HG03045 (cell line): ENCODE results near the gene ETHE1.

ENCODE experiments used
- ATAC-seq: cut with Tn5 transposase; IDR thresholded peaks from one replicate; pipeline ENCODE4 v1.9.1; 2021; ENCODE audit warnings: mild to moderate bottlenecking, moderate library complexity; ENCODE audit not compliant: unreplicated experiment

ETHE1 gene, protein sequence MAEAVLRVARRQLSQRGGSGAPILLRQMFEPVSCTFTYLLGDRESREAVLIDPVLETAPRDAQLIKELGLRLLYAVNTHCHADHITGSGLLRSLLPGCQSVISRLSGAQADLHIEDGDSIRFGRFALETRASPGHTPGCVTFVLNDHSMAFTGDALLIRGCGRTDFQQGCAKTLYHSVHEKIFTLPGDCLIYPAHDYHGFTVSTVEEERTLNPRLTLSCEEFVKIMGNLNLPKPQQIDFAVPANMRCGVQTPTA

GRCh38 chr19:43526884-43527859 lies at the start of gene ETHE1:
TSS of gene ETHE1 (minus strand) at chr19:43527201. CDS start at chr19:43527177, 24 bp downstream.
- peak; percentile 67 for ATAC-seq

DNA sequence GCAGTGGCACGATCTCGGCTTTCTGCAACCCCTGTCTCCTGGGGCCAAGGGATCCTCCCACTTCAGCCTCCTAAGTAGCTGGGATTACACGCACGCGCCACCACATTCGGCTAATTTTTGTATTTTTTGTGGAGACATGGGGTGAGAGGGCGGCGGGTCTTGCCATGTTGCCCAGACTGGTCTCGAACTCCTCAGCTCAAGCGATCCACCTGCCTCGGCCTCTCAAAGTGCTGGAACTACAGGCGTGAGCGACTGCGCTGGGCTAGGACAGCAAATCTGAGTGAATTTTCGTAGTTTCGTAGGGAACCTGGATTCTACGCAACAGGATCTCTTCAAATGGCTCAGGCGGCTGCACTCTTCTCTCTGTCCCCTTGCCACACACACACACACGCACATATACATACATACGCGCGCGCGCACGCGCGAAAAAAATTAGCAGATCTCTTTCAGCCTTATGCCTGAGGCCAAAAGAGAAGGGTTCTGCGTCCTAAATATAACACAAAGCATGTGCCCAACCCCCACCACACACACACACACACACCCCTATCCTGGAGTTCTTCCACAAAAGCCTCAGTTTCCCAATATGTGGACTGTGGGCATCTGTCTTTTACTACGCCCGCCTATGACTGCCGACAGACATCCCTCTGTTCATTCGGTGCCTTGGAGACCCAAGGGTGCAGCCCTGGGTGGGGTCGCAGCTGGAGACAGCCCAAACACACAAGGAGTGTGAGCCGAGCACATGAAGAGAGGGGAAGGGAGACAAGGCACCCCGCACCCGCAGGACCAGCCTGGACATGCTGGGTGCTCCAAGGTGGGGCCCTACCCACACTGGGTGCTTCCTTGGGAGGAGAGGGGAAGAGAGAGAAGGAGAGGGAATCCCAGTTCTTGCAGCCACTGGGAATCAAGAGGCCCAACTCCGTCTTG lies 49.2 kb upstream of the ETHE1 start:
- no peak for ATAC-seq

GRCh38 chr19:43575156-43575950 lies 48.4 kb upstream of the ETHE1 start, which contains the start of the genes PINLYP and XRCC1:
TSS of gene PINLYP (plus strand) at chr19:43575801. CDS start at chr19:43577192, 1,391 bp downstream.
TSS of gene XRCC1 (minus strand) at chr19:43575527. CDS start at chr19:43575458, 69 bp downstream.
- peak; percentile 92 for ATAC-seq

DNA sequence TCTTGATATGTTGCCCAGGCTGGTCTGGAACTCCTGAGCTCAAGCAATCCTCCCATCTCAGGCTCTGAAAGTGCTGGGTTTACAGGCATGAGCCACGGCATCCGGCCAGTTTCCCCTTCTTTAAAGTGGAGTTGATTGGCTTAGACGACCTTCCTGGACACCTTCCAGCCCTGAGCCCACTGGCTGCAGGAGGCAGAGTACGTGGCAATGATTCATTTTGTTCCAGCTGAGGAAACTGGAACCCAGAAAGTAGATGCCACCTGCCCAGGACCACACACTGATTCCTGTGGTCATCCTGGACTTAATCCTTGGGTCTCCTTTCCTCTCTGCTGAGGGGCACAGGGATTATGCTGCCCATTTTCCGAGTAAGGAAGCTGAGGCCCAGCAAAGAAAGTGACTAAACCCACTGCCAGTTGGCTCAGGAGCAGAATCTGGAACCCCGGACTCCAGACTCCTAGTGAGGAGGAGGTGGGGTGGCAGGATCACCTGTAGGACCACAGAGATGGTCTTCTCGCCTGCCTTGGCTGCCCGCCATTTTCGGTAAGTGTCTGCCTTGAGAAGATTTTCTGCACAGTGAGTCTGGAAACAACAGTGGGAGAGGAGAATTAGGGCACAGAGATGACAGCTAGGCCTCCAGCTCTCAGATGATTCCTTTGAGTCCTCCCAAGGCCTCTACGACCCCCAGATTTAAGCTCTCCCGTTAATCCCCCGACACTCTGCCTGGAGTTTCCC lies 47.6 kb upstream of the ETHE1 start:
- no peak for ATAC-seq

DNA sequence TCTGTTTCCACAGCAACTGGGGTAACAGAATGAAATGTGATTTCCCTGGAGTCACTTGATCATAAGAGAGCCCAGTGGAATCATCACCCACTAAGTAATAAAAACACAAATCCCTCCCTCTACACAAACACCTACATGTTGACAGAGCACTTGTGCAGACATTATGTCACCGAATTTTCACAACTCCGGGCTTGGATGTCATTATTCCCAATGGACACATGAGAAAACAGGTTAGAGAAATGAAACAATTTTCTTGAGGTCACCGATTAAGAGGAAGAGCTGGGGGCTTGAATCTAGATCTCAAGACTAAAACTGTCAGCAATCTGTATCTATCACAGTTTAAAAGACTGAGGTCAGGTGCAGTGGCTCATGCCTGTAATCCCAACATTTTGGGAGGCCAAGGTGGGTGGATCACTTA lies 45.2 kb upstream of the ETHE1 start:
- no peak for ATAC-seq

- ATAC-seq = no peak
These were observed 43.3 kb upstream of the ETHE1 start for GRCh38 chr19:43570174-43570791.

DNA sequence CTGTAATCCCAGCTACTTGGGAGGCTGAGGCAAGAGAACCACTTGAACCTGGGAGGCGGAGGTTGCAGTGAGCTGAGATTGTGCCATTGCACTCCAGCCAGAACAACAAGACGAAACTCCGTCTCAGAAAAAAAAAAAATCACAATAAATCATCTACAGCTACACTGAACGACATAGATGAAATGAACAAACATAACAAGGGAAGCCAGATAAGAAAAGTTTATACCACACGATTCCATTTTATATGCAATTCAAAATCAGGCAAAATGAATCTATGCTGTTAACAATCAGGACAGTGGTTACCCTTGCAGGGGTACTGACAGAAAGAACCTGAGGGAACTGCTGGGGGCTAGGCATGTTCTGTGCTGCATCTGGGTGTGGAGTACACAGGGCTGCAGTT lies 42.7 kb upstream of the ETHE1 start:
- no peak for ATAC-seq

DNA sequence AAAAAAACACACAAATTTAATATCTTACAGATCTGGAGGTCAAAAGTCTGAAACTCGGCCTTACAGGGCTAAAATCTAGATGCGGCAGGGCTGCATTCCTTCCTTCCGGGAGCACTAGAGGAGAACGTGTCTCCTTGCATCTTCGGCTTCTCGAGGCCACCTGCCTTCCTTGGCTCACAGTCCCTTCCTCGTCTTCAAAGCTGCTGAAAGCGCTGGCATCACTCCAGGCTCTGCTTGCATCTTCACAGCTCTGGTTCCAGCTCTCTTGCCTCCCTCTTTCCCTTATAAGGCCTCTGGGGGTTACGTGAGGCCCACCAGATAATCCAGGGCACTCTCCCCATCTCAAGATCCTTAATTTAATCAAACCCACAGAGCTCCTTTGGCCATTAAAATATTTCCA lies 37.8 kb upstream of the ETHE1 start:
- no peak for ATAC-seq

- no peak for ATAC-seq
These were observed 36.9 kb upstream of the ETHE1 start for GRCh38 chr19:43563816-43564457.

DNA sequence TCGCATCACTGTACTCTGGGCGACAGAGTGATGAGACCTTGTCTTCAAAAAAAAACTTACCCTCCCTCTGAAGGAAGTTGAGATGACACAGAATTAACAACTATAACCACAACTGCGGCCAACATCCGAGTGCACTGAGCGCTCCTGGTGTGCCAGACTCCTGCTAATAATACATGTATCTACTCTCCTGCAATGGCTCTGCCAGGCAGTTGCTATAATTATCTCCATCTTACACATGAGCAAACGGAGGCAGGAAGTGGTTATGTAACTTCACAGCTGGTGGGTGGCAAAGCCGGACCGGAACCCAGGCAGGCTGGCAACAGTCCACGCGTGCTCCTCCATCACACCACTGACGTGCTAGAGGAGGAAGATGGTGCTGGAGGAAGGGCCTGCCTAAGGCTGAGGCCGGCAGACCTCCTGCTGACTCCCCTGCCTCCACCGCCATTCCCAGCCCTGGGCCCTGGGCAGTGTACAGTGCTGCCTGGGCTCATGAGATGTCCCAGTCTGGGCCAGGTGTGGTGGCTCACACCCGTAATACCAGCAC lies 35.8 kb upstream of the ETHE1 start:
- ATAC-seq = no peak

GRCh38 chr19:43562226-43562697 lies 35.3 kb upstream of the ETHE1 start:
- ATAC-seq = no peak

- ATAC-seq = no peak
These were observed 34.4 kb upstream of the ETHE1 start for GRCh38 chr19:43561139-43561970.

DNA sequence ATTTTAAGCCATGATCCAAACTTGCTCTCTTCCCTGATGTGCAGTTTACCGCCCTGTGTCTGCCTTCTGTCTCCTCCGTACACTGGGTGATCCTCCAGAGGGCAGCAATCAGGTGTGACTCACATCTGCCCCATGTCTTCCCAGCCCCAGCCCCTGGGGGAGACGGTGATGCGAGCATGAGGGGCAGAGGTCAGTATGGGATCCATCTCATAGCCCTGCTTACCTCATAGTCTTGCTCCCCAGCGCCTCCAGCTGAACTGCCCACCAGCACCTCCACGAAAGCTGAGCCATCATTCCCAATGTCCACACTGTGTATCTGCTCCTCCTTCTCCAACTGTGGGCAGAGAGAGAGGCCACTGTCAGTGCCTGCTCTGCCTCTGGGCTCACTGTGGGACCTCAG lies 33.7 kb upstream of the ETHE1 start:
- no peak for ATAC-seq

- ATAC-seq = no peak
These were observed 28.3 kb upstream of the ETHE1 start for GRCh38 chr19:43555185-43555770.

- ATAC-seq = no peak
These were observed 27.4 kb upstream of the ETHE1 start for GRCh38 chr19:43554317-43554895.

- ATAC-seq = no peak
These were observed 26.7 kb upstream of the ETHE1 start for GRCh38 chr19:43553656-43554055.
